ENCODE results near the gene GALNT18.

DNA sequence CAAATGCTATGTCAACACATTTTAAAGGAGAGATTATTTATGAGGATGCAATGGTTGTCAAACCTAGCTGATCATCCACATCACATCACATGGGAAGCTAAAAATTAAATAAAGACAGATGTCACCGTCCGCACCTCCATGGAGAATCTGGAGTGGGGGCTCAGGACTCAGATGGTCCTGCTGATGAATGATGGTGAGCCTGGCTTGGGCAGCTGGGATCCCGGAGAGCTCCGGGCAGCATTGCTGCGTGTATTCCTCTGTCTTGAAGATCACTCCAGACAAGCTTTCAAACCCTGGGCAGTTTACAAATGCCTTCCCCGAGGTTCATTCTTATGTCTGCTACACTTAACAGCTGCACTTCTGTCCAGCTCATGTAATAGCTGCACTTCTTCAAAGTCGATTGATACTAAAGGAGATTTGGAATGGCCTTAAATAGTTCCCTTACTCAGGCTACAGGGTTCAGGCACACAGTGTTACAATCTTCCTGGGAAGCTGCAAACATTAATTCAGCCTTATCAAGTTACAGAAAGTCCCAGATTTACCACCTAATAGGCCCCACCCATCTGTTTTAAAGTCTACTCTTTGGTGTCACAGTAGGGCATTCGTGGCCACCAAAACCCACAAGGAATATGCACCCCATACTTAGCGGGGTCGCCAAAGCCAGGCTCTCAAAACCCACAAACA, 234.0 kb downstream of the GALNT18 start:
- TF ChIP-seq NFIC (IDR thresholded peaks at IDR 0.05) (no peak), RAD21 (IDR thresholded peaks at IDR 0.05; ENCODE audit: low read depth) (no peak), TCF12 (IDR thresholded peaks at IDR 0.05; ENCODE audit: low read depth) (no peak)

Measured in Ishikawa (cell line).